K562 (cell line): ENCODE data around the gene LUM. TPM values are rescaled to one million over a fixed set of nuclear protein-coding genes. Genes with fewer than 3 reads are reported as not detected.

Source experiments
- ATAC-seq: fragments of 200-7000 bp; cut with Tn5 transposase; 3 replicates; pipeline ENCODE4 v1.9.1; 2020; ENCODE audit warnings: moderate library complexity
- BruUV-seq: library from RNA; stranded (reverse); fragments of 400-500 nt; replicated peaks from 2 replicates; lab custom pipeline; 2021; lab: Mats Ljungman, UMichigan
- CTCF ChIA-PET: fragments of 300-600 bp; formaldehyde crosslinking; extraction: SDS; loops from one replicate; lab custom pipeline; 2021; ENCODE audit warnings: low intra/inter-chr PET ratio; lab: Yijun Ruan, JAX
- POLR2A ChIA-PET: fragments of 300-600, 350-650 bp; sonication (Branson Sonifier 250); formaldehyde crosslinking; extraction: SDS; loops from one replicate; lab custom pipeline; 2021; ENCODE audit warnings: antibody characterized with exemption, inconsistent platforms; lab: Yijun Ruan, JAX
- DNase-seq, 4 experiments: peaks; one replicate each; pipeline versions ENCODE4 v3.0.0 to v3.0.0-alpha.2; 2011 to 2018; ENCODE audit warnings: low spot score in 3 of 4, mixed read lengths in 3 of 4; ENCODE audit errors: extremely low read depth in 1 of 4
- FAIRE-seq: peaks from 2 replicates; lab custom pipeline; 2011; peaks lifted over from hg19 to GRCh38; lab: Jason Lieb, UNC
- H2AFZ ChIP-seq: 2 replicates; pipeline ENCODE4 v1.6.0; 2011; ENCODE audit warnings: low read depth, low read length, control low read depth, inconsistent platforms
- H3K27ac ChIP-seq: fragments of 200-600 bp; 3 replicates; pipeline ENCODE4 v1.8.0; 2011; ENCODE audit warnings: low read depth, mild to moderate bottlenecking, control low read depth, inconsistent platforms, low read length, moderate library complexity, mixed read lengths; ENCODE audit errors: extremely low read depth
- H3K27me3 ChIP-seq, 2 experiments: fragments of 300-600 bp in 1 of 2; 2 replicates in 1 of 2; 3 replicates in 1 of 2; pipeline versions ENCODE4 v1.6.0 to v1.8.0; 2011; ENCODE audit warnings: inconsistent platforms in 2 of 2, low read length in 2 of 2, mild to moderate bottlenecking in 1 of 2, mixed read lengths in 1 of 2, moderate library complexity in 1 of 2; ENCODE audit not compliant: control insufficient read depth in 2 of 2, insufficient read depth in 2 of 2
- H3K36me3 ChIP-seq: fragments of 300-600 bp; 3 replicates; pipeline ENCODE4 v1.8.0; 2011; ENCODE audit warnings: mild to moderate bottlenecking, low read length, inconsistent platforms; ENCODE audit not compliant: control insufficient read depth, insufficient read depth
- H3K4me1 ChIP-seq, 2 experiments: fragments of 200-600 bp in 1 of 2; replicated peaks in 1 of 2; 2 replicates in 1 of 2; 3 replicates in 1 of 2; pipeline versions ENCODE4 v1.5.1 to v1.8.0; 2011; ENCODE audit warnings: inconsistent platforms in 2 of 2, low read length in 2 of 2, mild to moderate bottlenecking in 1 of 2, mixed read lengths in 1 of 2, moderate library complexity in 1 of 2; ENCODE audit not compliant: control insufficient read depth in 2 of 2, insufficient read depth in 2 of 2
- H3K4me2 ChIP-seq: 2 replicates; pipeline ENCODE4 v1.6.1; 2011; ENCODE audit warnings: low read length, control low read depth, inconsistent platforms, mixed read lengths; ENCODE audit not compliant: insufficient read depth
- H3K4me3 ChIP-seq: fragments of 200-600 bp; sonication (generic), shearing (Covaris generic); 2 replicates; pipeline ENCODE4 v1.5.1; 2016; ENCODE audit warnings: control low read depth, inconsistent platforms
- H3K79me2 ChIP-seq: fragments of 200-600 bp; 3 replicates; pipeline ENCODE4 v1.8.0; 2011; ENCODE audit warnings: low read length, inconsistent platforms; ENCODE audit not compliant: control insufficient read depth, insufficient read depth
- H3K9ac ChIP-seq, 2 experiments: 2 replicates each; pipeline versions ENCODE4 v1.6.0 to v1.6.1; 2011; ENCODE audit warnings: low read depth in 2 of 2, low read length in 2 of 2, control low read depth in 1 of 2, inconsistent platforms in 1 of 2, mild to moderate bottlenecking in 1 of 2, mixed read lengths in 1 of 2; ENCODE audit not compliant: insufficient read depth in 1 of 2
- H3K9me1 ChIP-seq: one replicate; pipeline ENCODE4 v1.6.0; 2011; ENCODE audit warnings: inconsistent platforms, mild to moderate bottlenecking, low read length, moderate library complexity; ENCODE audit not compliant: control insufficient read depth, insufficient read depth
- H3K9me3 ChIP-seq: replicated peaks from 2 replicates; pipeline ENCODE4 v1.5.1; 2011; ENCODE audit warnings: low read depth, low read length, inconsistent platforms; ENCODE audit not compliant: control insufficient read depth, insufficient read depth
- H4K20me1 ChIP-seq: replicated peaks from 2 replicates; pipeline ENCODE4 v1.6.1; 2011; ENCODE audit warnings: low read length, inconsistent platforms, mixed read lengths; ENCODE audit not compliant: control insufficient read depth, insufficient read depth
- FOXA3 ChIP-seq, 2 experiments: fragments of 450-650 bp in 1 of 2; sonication (generic) in 1 of 2; formaldehyde crosslinking; IDR thresholded peaks in 1 of 2; conservative IDR thresholded peaks in 1 of 2; 2 replicates each; pipeline versions ENCODE4 v1.4.0 to v1.8.0; 2020 to 2022; ENCODE audit warnings: mild to moderate bottlenecking in 2 of 2, missing genetic modification reagents in 1 of 2
- HDAC1 ChIP-seq, 2 experiments: fragments of 450-650 bp; IDR thresholded peaks; 2 replicates each; pipeline ENCODE4 v1.6.1; 2016 to 2017; ENCODE audit warnings: inconsistent platforms in 1 of 2, mild to moderate bottlenecking in 1 of 2, moderate library complexity in 1 of 2
- HMGN3 ChIP-seq: IDR thresholded peaks from 2 replicates; pipeline ENCODE4 v1.6.1; 2011; ENCODE audit warnings: borderline replicate concordance, low read depth, mild to moderate bottlenecking, mixed read lengths, low read length; ENCODE audit not compliant: insufficient read length; ENCODE audit errors: extremely low read depth
- MTA1 ChIP-seq: fragments of 450-650 bp; IDR thresholded peaks from 2 replicates; pipeline ENCODE4 v1.6.1; 2017; ENCODE audit warnings: borderline replicate concordance
- POLR3A ChIP-seq: IDR thresholded peaks from 2 replicates; pipeline ENCODE4 v1.6.1; 2011; ENCODE audit warnings: borderline replicate concordance, mild to moderate bottlenecking, moderate library complexity; ENCODE audit not compliant: insufficient read length, insufficient read depth; ENCODE audit errors: extremely low read depth
- PTTG1 ChIP-seq: fragments of 450-650 bp; IDR thresholded peaks from 2 replicates; pipeline ENCODE4 v1.6.1; 2016; ENCODE audit warnings: low read depth, mild to moderate bottlenecking, missing genetic modification characterization, missing compliant biosample characterization
- SREBF1 ChIP-seq: fragments of 150-350 bp; IDR thresholded peaks from 2 replicates; pipeline ENCODE4 v1.6.1; 2014; ENCODE audit warnings: antibody characterized with exemption, low read depth, low read length, borderline replicate concordance
- SRSF7 ChIP-seq: fragments of 200-400 bp; formaldehyde crosslinking; optimal IDR thresholded peaks from 2 replicates; pipeline ENCODE3; 2017; ENCODE audit warnings: mild to moderate bottlenecking, low read depth, low read length
- THAP12 ChIP-seq: fragments of 250-450 bp; sonication (Bioruptor Pico); IDR thresholded peaks from 2 replicates; pipeline ENCODE4 v1.9.0; 2021; ENCODE audit warnings: mild to moderate bottlenecking, inconsistent platforms
- ZNF274 ChIP-seq: IDR thresholded peaks from 2 replicates; pipeline ENCODE4 v1.6.1; 2011; ENCODE audit warnings: low read depth, mild to moderate bottlenecking, low read length, moderate library complexity, borderline replicate concordance
- ZNF316 ChIP-seq: fragments of 450-650 bp; IDR thresholded peaks from 2 replicates; pipeline ENCODE4 v1.6.1; 2016
- ZNF77 ChIP-seq: fragments of 250-450 bp; sonication (Bioruptor Pico); IDR thresholded peaks from 2 replicates; pipeline ENCODE4 v1.5.0; 2020
- WGBS: fragments of 100-300 bp; shearing (Covaris generic); methylation state at CpG from one replicate; pipeline ENCODE4 v1.1.6; 2016; ENCODE audit warnings: low coverage, mixed read lengths; ENCODE audit not compliant: insufficient coverage; ENCODE audit errors: missing lambda C conversion rate; 5-methylcytosine and 5-hydroxymethylcytosine counted together
- in situ Hi-C: fragments of 300-500 bp; cut with MboI; formaldehyde crosslinking; loops from 4 replicates; pipeline ENCODE4 v1.15.0; 2018; ENCODE audit warnings: inconsistent platforms, mixed read lengths
- intact Hi-C: fragments of 100-400 bp; cut with micrococcal nuclease; formaldehyde crosslinking; loops from 2 replicates; pipeline ENCODE4 v1.14.2; 2022
- polyA plus RNA-seq, 8 experiments: library from polyadenylated mRNA; depleted of rRNA in 4 of 8; stranded (reverse) in 5 of 8; unstranded in 3 of 8; fragments of >200 nt; fragmentation: Nextera tagmentation in 2 of 8; fragmentation: Illumina TruSeq in 1 of 8; extraction: Ambion mirVana in 2 of 8; extraction: Trizol in 1 of 8; gene quantifications; 2 replicates each; pipeline versions ENCODE4 v1.2.1 to v1.2.3, GENCODE V29; 2011 to 2014; ENCODE audit warnings: inconsistent platforms in 1 of 8, missing spikeins in 1 of 8
- total RNA-seq, 7 experiments: library from RNA; depleted of rRNA in 6 of 7; stranded (reverse); fragments of >200 nt in 6 of 7; fragmentation: Illumina TruSeq in 2 of 7; extraction: Trizol in 2 of 7; gene quantifications; 2 replicates each; pipeline versions ENCODE4 v1.2.1 to v1.2.3, GENCODE V29; 2011 to 2021; ENCODE audit warnings: low replicate concordance in 1 of 7
- TF ChIP-seq, protein P1 (sequence below): fragments of 450-650 bp; formaldehyde crosslinking; IDR thresholded peaks from 2 replicates; pipeline ENCODE4 v1.4.0; 2020; ENCODE audit warnings: mild to moderate bottlenecking, mixed read lengths
- TF ChIP-seq, protein P2 (sequence below), 2 experiments: fragments of 200-800 bp in 1 of 2; sonication (Bioruptor generic) in 1 of 2; sonication (generic) in 1 of 2; formaldehyde crosslinking in 1 of 2; IDR thresholded peaks in 1 of 2; conservative IDR thresholded peaks in 1 of 2; 2 replicates each; pipeline versions ENCODE4 v1.5.0 to v1.6.1; 2016 to 2020; ENCODE audit warnings: missing compliant biosample characterization in 1 of 2, missing genetic modification characterization in 1 of 2, missing genetic modification reagents in 1 of 2

LUM gene
- total and polyA plus RNA-seq, 9 of the 15 experiments (the other 6 are each of a cell fraction or from before 2014, with no cell fraction given), result 0.40 TPM; not detected in 8

- FAIRE-seq (no peak), ATAC-seq (no peak), DNase-seq (no peak)
- intact Hi-C loops, result no loop called here
- Histone ChIP-seq H3K9me3 (no peaks in the 10 kb centered on the region), H3K9me1 (no peaks in the 10 kb centered on the region), H3K4me3 (no peak overlapping the region), H3K27me3 (no peaks in the 10 kb centered on the region), H3K36me3 (no peaks in the 10 kb centered on the region), H3K27ac (no peak overlapping the region), H4K20me1 (no peaks in the 10 kb centered on the region), H3K9ac (no peak overlapping the region), H3K4me2 (no peak overlapping the region), H2AFZ (no peak overlapping the region), H3K79me2 (no peaks in the 10 kb centered on the region), H3K4me1 (no peaks in the 10 kb centered on the region)
- POLR2A ChIA-PET, result no interaction called here
- 2% methylated on average over 6 of the region's 6 CpGs for WGBS
- no TSS peak for BruUV-seq
- CTCF ChIA-PET, result no interaction called here
- in situ Hi-C loops, result no loop called here
- TF ChIP-seq SRSF7, result no peak
- no peak for TF ChIP-seq ZNF77 (CRISPR knock-in tag)
- TF ChIP-seq, protein P1, sequence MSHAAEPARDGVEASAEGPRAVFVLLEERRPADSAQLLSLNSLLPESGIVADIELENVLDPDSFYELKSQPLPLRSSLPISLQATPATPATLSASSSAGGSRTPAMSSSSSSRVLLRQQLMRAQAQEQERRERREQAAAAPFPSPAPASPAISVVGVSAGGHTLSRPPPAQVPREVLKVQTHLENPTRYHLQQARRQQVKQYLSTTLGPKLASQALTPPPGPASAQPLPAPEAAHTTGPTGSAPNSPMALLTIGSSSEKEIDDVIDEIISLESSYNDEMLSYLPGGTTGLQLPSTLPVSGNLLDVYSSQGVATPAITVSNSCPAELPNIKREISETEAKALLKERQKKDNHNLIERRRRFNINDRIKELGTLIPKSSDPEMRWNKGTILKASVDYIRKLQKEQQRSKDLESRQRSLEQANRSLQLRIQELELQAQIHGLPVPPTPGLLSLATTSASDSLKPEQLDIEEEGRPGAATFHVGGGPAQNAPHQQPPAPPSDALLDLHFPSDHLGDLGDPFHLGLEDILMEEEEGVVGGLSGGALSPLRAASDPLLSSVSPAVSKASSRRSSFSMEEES (CRISPR knock-in tag), result no peak
- no peak for TF ChIP-seq ZNF274
- TF ChIP-seq FOXA3 (CRISPR knock-in tag; conservative IDR thresholded peaks at IDR 0.05 in 1 of 2, IDR thresholded peaks at IDR 0.05 in 1 of 2), result no peak
- TF ChIP-seq, protein P2, sequence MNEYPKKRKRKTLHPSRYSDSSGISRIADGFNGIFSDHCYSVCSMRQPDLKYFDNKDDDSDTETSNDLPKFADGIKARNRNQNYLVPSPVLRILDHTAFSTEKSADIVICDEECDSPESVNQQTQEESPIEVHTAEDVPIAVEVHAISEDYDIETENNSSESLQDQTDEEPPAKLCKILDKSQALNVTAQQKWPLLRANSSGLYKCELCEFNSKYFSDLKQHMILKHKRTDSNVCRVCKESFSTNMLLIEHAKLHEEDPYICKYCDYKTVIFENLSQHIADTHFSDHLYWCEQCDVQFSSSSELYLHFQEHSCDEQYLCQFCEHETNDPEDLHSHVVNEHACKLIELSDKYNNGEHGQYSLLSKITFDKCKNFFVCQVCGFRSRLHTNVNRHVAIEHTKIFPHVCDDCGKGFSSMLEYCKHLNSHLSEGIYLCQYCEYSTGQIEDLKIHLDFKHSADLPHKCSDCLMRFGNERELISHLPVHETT (CRISPR knock-in tag; conservative IDR thresholded peaks at IDR 0.05 in 1 of 2, IDR thresholded peaks at IDR 0.05 in 1 of 2), result no peak
- TF ChIP-seq HDAC1 (IDR thresholded peaks at IDR 0.05), result no peak
- TF ChIP-seq HMGN3, result no peak
- no peak for TF ChIP-seq THAP12 (CRISPR knock-in tag)
- no peak for TF ChIP-seq POLR3A
- no peak for TF ChIP-seq ZNF316
- no peak for TF ChIP-seq MTA1
- no peak for TF ChIP-seq SREBF1
- TF ChIP-seq PTTG1 (tag), result no peak
These were observed 37.1 kb downstream of the LUM start for GRCh38 chr12:91074154-91074709.
